HepG2 (cell line): Measurements from ENCODE around the gene CCDC106. TPM values are rescaled to one million over a fixed set of nuclear protein-coding genes. Genes with fewer than 3 reads are reported as not detected.

Experiments
- ATAC-seq: fragments of 200-7000 bp; cut with Tn5 transposase; 3 replicates; pipeline ENCODE4 v1.9.1; 2020; ENCODE audit warnings: mild to moderate bottlenecking, moderate library complexity
- BruUV-seq: library from RNA; stranded (reverse); fragments of 400-500 nt; replicated peaks from 2 replicates; lab custom pipeline; 2021; lab: Mats Ljungman, UMichigan
- CTCF ChIA-PET: fragments of 300-600 bp; formaldehyde crosslinking; extraction: SDS; loops from one replicate; lab custom pipeline; 2021; ENCODE audit warnings: low total read pairs, inconsistent platforms, low intra/inter-chr PET ratio; lab: Yijun Ruan, JAX
- POLR2A ChIA-PET: fragments of 350-600 bp; sonication (Branson Sonifier 250); formaldehyde crosslinking; loops from one replicate; lab custom pipeline; 2020; ENCODE audit warnings: antibody characterized with exemption, inconsistent platforms; lab: Yijun Ruan, JAX
- DNase-seq: peaks from one replicate; pipeline ENCODE4 v3.0.0-alpha.2; 2015; ENCODE audit warnings: low spot score
- FAIRE-seq: peaks from 3 replicates; lab custom pipeline; 2011; peaks lifted over from hg19 to GRCh38; lab: Jason Lieb, UNC
- H2AFZ ChIP-seq: one replicate; pipeline ENCODE4 v1.6.1; 2011; ENCODE audit warnings: low read length, inconsistent platforms
- H3K27ac ChIP-seq: fragments of 300-600 bp; 3 replicates; pipeline ENCODE4 v1.8.0; 2011; ENCODE audit warnings: mixed run types, mild to moderate bottlenecking, mixed read lengths, low read length, inconsistent platforms; ENCODE audit not compliant: insufficient read depth; ENCODE audit errors: extremely low read length
- H3K27me3 ChIP-seq, 2 experiments: fragments of 200-600 bp in 1 of 2; 2 replicates in 1 of 2; 3 replicates in 1 of 2; pipeline versions ENCODE4 v1.6.0 to v1.8.0; 2011; ENCODE audit warnings: low read length in 2 of 2, mild to moderate bottlenecking in 2 of 2, moderate library complexity in 2 of 2, inconsistent platforms in 1 of 2; ENCODE audit not compliant: insufficient read depth in 2 of 2, control insufficient read depth in 1 of 2
- H3K36me3 ChIP-seq, 2 experiments: fragments of 200-600 bp in 1 of 2; replicated peaks in 1 of 2; 2 replicates in 1 of 2; 3 replicates in 1 of 2; pipeline versions ENCODE4 v1.5.1 to v1.8.0; 2011; ENCODE audit warnings: low read length in 2 of 2, inconsistent platforms in 1 of 2; ENCODE audit not compliant: insufficient read depth in 2 of 2, control insufficient read depth in 1 of 2
- H3K4me1 ChIP-seq: 2 replicates; pipeline ENCODE4 v1.5.1; 2012; ENCODE audit warnings: low read length, inconsistent platforms; ENCODE audit not compliant: insufficient read depth
- H3K4me2 ChIP-seq: 2 replicates; pipeline ENCODE4 v1.6.0; 2011; ENCODE audit warnings: low read depth, low read length, inconsistent platforms
- H3K4me3 ChIP-seq, 3 experiments: fragments of 200-600 bp in 1 of 3; sonication (generic), shearing (Covaris generic) in 1 of 3; replicated peaks in 1 of 3; 2 replicates each; pipeline ENCODE4 v1.5.1; 2011 to 2016; ENCODE audit warnings: low read length in 3 of 3, inconsistent platforms in 2 of 3, low read depth in 2 of 3, mild to moderate bottlenecking in 2 of 3, control low read depth in 1 of 3, mixed read lengths in 1 of 3; ENCODE audit not compliant: insufficient read depth in 1 of 3
- H3K79me2 ChIP-seq: one replicate; pipeline ENCODE4 v1.6.1; 2011; ENCODE audit warnings: low read length, inconsistent platforms; ENCODE audit not compliant: insufficient read depth
- H3K9ac ChIP-seq: 2 replicates; pipeline ENCODE4 v1.6.0; 2011; ENCODE audit warnings: mild to moderate bottlenecking, low read depth, low read length, inconsistent platforms; ENCODE audit not compliant: insufficient read depth
- H3K9me3 ChIP-seq: 2 replicates; pipeline ENCODE4 v1.5.1; 2012; ENCODE audit warnings: mild to moderate bottlenecking, low read length
- H4K20me1 ChIP-seq: 2 replicates; pipeline ENCODE4 v1.6.0; 2011; ENCODE audit warnings: inconsistent platforms, mild to moderate bottlenecking, low read length, moderate library complexity; ENCODE audit not compliant: insufficient read depth
- AGO2 ChIP-seq: fragments of 200-400 bp; formaldehyde crosslinking; optimal IDR thresholded peaks from 2 replicates; pipeline ENCODE3; 2017; ENCODE audit warnings: mild to moderate bottlenecking, low read depth, low read length, moderate library complexity
- ASH2L ChIP-seq: fragments of 300-600, 200-600 bp; sonication (generic); IDR thresholded peaks from 2 replicates; pipeline ENCODE4 v1.7.0; 2017; ENCODE audit warnings: low read depth, mild to moderate bottlenecking, moderate library complexity, mixed read lengths, low read length; ENCODE audit not compliant: insufficient read length
- BCL6 ChIP-seq: IDR thresholded peaks from 2 replicates; pipeline ENCODE4 v1.6.1; 2016; ENCODE audit warnings: missing genetic modification reagents, missing compliant biosample characterization
- CERS6 ChIP-seq: sonication (generic); formaldehyde crosslinking; IDR thresholded peaks from 2 replicates; pipeline ENCODE4 v1.5.0; 2020; ENCODE audit warnings: missing genetic modification reagents
- NCOA1 ChIP-seq: sonication (generic); formaldehyde crosslinking; IDR thresholded peaks from 2 replicates; pipeline ENCODE4 v1.9.0; 2021; ENCODE audit warnings: missing genetic modification reagents
- RAD51 ChIP-seq: fragments of 450-650 bp; IDR thresholded peaks from 2 replicates; pipeline ENCODE4 v1.6.1; 2016; ENCODE audit warnings: borderline replicate concordance
- REPIN1 ChIP-seq: sonication (generic); formaldehyde crosslinking; IDR thresholded peaks from 2 replicates; pipeline ENCODE4 v1.8.0; 2022; ENCODE audit warnings: missing genetic modification reagents, low read depth, mild to moderate bottlenecking, borderline replicate concordance
- ZBTB2 ChIP-seq: sonication (generic); formaldehyde crosslinking; IDR thresholded peaks from 2 replicates; pipeline ENCODE4 v1.8.0; 2022; ENCODE audit warnings: low read depth, missing genetic modification reagents
- ZEB1 ChIP-seq: IDR thresholded peaks from 2 replicates; pipeline ENCODE4 v1.6.1; 2012; ENCODE audit warnings: mild to moderate bottlenecking, low read depth, inconsistent platforms; ENCODE audit not compliant: insufficient replicate concordance
- ZNF614 ChIP-seq: IDR thresholded peaks from 2 replicates; pipeline ENCODE4 v1.6.1; 2018; ENCODE audit warnings: missing biosample characterization, missing genetic modification reagents, inconsistent platforms, borderline replicate concordance
- WGBS: methylation state at CpG from one replicate; pipeline ENCODE4 v1.1.6; 2017; ENCODE audit warnings: low lambda C conversion rate; 5-methylcytosine and 5-hydroxymethylcytosine counted together
- in situ Hi-C: cut with HindIII; loops from 2 replicates; pipeline ENCODE4 v1.10.0; 2017; ENCODE audit warnings: low pct_unique_long_range_greater_than_20kb; ENCODE audit not compliant: extremely low pct_ligation_motif_present
- intact Hi-C: fragments of 100-400 bp; cut with micrococcal nuclease; formaldehyde crosslinking; loops from one replicate; pipeline ENCODE4 v1.10.0; 2022; ENCODE audit not compliant: unreplicated experiment
- polyA plus RNA-seq, 8 experiments: library from polyadenylated mRNA; depleted of rRNA in 3 of 8; stranded (reverse) in 7 of 8; unstranded in 1 of 8; fragments of >200 nt; fragmentation: Illumina TruSeq in 4 of 8; extraction: Trizol in 4 of 8; gene quantifications; 2 replicates each; pipeline versions ENCODE4 v1.2.1 to v1.2.3, GENCODE V29; 2011 to 2016; ENCODE audit warnings: low read depth in 4 of 8, missing spikeins in 1 of 8, mixed read lengths in 1 of 8; ENCODE audit not compliant: insufficient read depth in 1 of 8
- total RNA-seq, 5 experiments: library from RNA; depleted of rRNA; stranded (reverse); fragments of >200 nt; fragmentation: Illumina TruSeq; extraction: Trizol; gene quantifications; 2 replicates each; pipeline ENCODE4 v1.2.3, GENCODE V29; 2016; ENCODE audit warnings: low read depth in 1 of 5

The CCDC106 gene
- total and polyA plus RNA-seq, 2 of the 13 experiments (the other 11 are each of a cell fraction or from before 2014, with no cell fraction given), result 4.7 to 8.8 TPM

DNA sequence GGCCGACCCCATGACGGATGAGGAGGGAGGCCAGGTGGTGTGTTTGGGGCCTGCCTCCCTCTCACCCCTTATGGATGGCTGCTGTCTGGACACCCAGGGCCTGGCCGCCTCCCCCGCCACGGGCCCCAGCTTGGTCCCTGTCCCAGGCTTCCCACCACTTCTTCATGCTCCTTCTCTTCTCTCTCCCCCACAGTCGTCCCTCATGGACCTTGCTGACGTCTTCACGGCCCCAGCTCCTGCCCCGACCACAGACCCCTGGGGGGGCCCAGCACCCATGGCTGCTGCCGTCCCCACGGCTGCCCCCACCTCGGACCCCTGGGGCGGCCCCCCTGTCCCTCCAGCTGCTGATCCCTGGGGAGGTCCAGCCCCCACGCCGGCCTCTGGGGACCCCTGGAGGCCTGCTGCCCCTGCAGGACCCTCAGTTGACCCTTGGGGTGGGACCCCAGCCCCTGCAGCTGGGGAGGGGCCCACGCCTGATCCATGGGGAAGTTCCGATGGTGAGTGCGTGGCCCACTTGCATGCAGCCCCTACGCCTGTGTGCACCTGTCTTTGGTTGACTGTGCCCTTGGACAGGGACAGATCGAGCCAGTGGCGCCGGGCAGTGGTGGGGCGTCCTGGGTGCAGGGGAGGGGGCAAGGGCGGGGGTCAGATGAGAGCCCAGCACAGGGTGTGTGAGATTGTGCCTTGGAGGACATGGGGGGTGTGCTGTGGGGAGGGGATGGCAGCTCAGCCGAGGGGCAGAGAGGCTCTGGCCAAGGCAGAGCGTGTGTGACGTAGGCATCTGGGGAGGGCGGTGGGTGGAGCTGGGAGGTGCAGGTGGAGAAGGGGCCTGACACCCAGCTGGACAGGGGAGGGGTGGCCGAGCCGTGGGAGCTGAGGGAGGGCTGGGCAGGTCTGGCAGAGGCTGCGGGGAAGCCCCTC is 43.8 kb downstream of the CCDC106 start:
- Histone ChIP-seq H3K4me1 (0 out of 2 replicates have a peak, but pooled peaks cover 11% of the 10 kb centered on the region), H3K79me2 (no peaks in the 10 kb centered on the region), H3K4me2 (no peak overlapping the region), H3K9me3 (no peaks in the 10 kb centered on the region), H2AFZ (no peak overlapping the region), H3K27me3 (no peaks in the 10 kb centered on the region), H4K20me1 (no peaks in the 10 kb centered on the region), H3K9ac (no peak overlapping the region), H3K4me3 (no peak overlapping the region), H3K27ac (no peak overlapping the region), H3K36me3 (peaks cover 27 to 55% of the 10 kb centered on the region in 2 experiments; a peak in 4 of 5 replicates)
- FAIRE-seq (no peak), DNase-seq (no peak), ATAC-seq (no peak)
- in situ Hi-C loops, result no loop called here
- 98% methylated on average over 30 of the region's 31 CpGs for WGBS
- intact Hi-C loops, result no loop called here
- POLR2A ChIA-PET, result no interaction called here
- no peak for TF ChIP-seq CERS6
- TF ChIP-seq AGO2, result peak; percentile 28
- no TSS peak for BruUV-seq
- CTCF ChIA-PET, result no interaction called here

- 94% methylated on average over 15 of the region's 19 CpGs for WGBS
- CTCF ChIA-PET, result no interaction called here
- H3K9me3 ChIP-seq, result no peaks in the 10 kb centered on the region
- 0 out of 2 replicates have a peak, but pooled peaks cover 5% of the 10 kb centered on the region for H3K4me1 ChIP-seq
- FAIRE-seq, result no peak
- no peak overlapping the region for H2AFZ ChIP-seq
- POLR2A ChIA-PET, result no interaction called here
- H3K27me3 ChIP-seq, result no peaks in the 10 kb centered on the region
- H3K4me3 ChIP-seq, result no peak overlapping the region
- BruUV-seq, result no TSS peak
- no peak overlapping the region for H3K27ac ChIP-seq
- intact Hi-C loops, result no loop called here
- no peaks in the 10 kb centered on the region for H4K20me1 ChIP-seq
- no peak for DNase-seq
- TF ChIP-seq BCL6 (CRISPR knock-in tag) (no peak), ASH2L (no peak), ZBTB2 (CRISPR knock-in tag) (no peak), ZEB1 (no peak), NCOA1 (no peak), ZNF614 (CRISPR knock-in tag) (no peak), REPIN1 (CRISPR knock-in tag) (no peak), RAD51 (no peak)
- H3K36me3 ChIP-seq, result peaks cover 26 to 49% of the 10 kb centered on the region in 2 experiments; a peak in 4 of 5 replicates
- H3K9ac ChIP-seq, result no peak overlapping the region
- no peak overlapping the region for H3K4me2 ChIP-seq
- no peak for ATAC-seq
- in situ Hi-C loops, result no loop called here
- no peaks in the 10 kb centered on the region for H3K79me2 ChIP-seq
These were observed 44.7 kb downstream of the CCDC106 start for GRCh38 chr19:55692681-55693081.
